Kidney (tissue), 14 donors: ENCODE measurements around the gene SIRT1. TPM values are rescaled to one million over a fixed set of nuclear protein-coding genes. Genes with fewer than 3 reads are reported as not detected.
"Not testable (repeated sequence)": the region's sequence is repeated elsewhere in the genome, so short reads cannot be mapped to it uniquely, and the experiment has no call there.

ENCODE experiments used
- DNase-seq, 5 donors: peaks; one replicate each; pipeline ENCODE4 v3.0.0-alpha.2; 2013 to 2020
- FAIRE-seq: peaks from 2 replicates; lab custom pipeline; 2012; peaks lifted over from hg19 to GRCh38; lab: Jason Lieb, UNC
- H3K27ac ChIP-seq, 2 donors: one replicate each; pipeline ENCODE4 v1.7.0; 2013; ENCODE audit warnings: low read depth in 2 of 2, low read length in 2 of 2, inconsistent platforms in 1 of 2
- H3K27me3 ChIP-seq: one replicate; pipeline ENCODE4 v1.7.1; 2013; ENCODE audit warnings: low read length, inconsistent platforms; ENCODE audit not compliant: control insufficient read depth, insufficient read depth
- H3K36me3 ChIP-seq, 3 donors: one replicate each; pipeline versions ENCODE4 v1.7.0 to v1.7.1; 2013; ENCODE audit warnings: low read length in 3 of 3, control low read depth in 1 of 3, inconsistent platforms in 1 of 3; ENCODE audit not compliant: insufficient read depth in 3 of 3, control insufficient read depth in 2 of 3
- H3K4me1 ChIP-seq, 3 donors: one replicate each; pipeline versions ENCODE4 v1.7.0 to v1.7.1; 2013; ENCODE audit warnings: low read length in 3 of 3, inconsistent platforms in 1 of 3, low read depth in 1 of 3; ENCODE audit not compliant: control insufficient read depth in 2 of 3, insufficient read depth in 2 of 3
- H3K4me3 ChIP-seq, 3 donors: one replicate each; pipeline versions ENCODE4 v1.7.0 to v1.8.1; 2013; ENCODE audit warnings: low read length in 3 of 3, control low read depth in 1 of 3, inconsistent platforms in 1 of 3
- H3K9ac ChIP-seq, 3 donors: one replicate each; pipeline versions ENCODE4 v1.7.0 to v1.7.1; 2013; ENCODE audit warnings: low read length in 3 of 3, control low read depth in 1 of 3, inconsistent platforms in 1 of 3
- H3K9me3 ChIP-seq, 3 donors: one replicate each; pipeline versions ENCODE4 v1.7.0 to v1.7.1; 2013; ENCODE audit warnings: low read length in 3 of 3, control low read depth in 1 of 3, inconsistent platforms in 1 of 3; ENCODE audit not compliant: control insufficient read depth in 2 of 3, insufficient read depth in 1 of 3
- intact Hi-C: fragments of 100-400 bp; cut with DNase I; formaldehyde crosslinking; loops from one replicate; pipeline ENCODE4 v1.11.1; 2022
- polyA plus RNA-seq: library from polyadenylated mRNA; stranded (reverse); fragments of 350-450 nt; fragmentation: Illumina TruSeq; extraction: RNeasy Lipid Tissue Mini Kit (QIAGEN cat#74804); gene quantifications from one replicate; pipeline ENCODE4 v1.2.3, GENCODE V29; 2014; ENCODE audit warnings: low read depth, low replicate concordance; ENCODE audit not compliant: insufficient read depth
- total RNA-seq: library from RNA; stranded (reverse); fragmentation: NEBNext Ultra II Directional; extraction: Animal tissue kit (Norgen Biotek cat#: 25700); gene quantifications from one replicate; pipeline ENCODE4 v1.2.1, GENCODE V29; 2021
- TF ChIP-seq, protein P1 (sequence below): IDR thresholded peaks from 3 replicates; pipeline ENCODE4 v1.5.1; 2012; ENCODE audit warnings: mild to moderate bottlenecking, moderate library complexity, borderline replicate concordance; ENCODE audit not compliant: insufficient read depth; ENCODE audit errors: extremely low read depth
- donor health status: control.
- donor health status: control.
- donor health status: control.
- donor health status: control.
- donor health status: control.
- donor health status: DM: yes; HTN: yes; CAD: no.
- donor health status: Normal renal cell carcinoma (clear cell type).

The SIRT1 gene
- total and polyA plus RNA-seq, 2 donors from 2014 or later: 5.0 to 24.8 TPM

DNA sequence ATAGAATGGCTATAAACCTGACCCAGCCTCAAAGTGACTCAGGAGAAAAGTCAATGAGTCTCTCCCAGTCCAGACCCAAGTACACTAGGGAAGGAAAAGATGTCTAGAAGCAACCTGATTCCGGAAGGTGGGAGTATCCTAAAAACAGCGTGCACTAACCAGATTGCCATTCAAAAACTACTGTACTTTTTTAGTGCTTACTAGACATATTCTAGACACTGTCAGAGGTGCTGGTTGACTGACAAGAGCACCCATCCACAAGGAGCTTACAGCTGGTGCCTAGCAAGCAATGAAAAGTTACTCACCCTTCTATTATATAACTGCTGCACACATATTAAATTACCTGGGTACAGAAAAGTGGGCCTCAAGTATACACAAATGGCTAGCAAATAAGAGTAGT lies 81.0 kb downstream of the SIRT1 start:
- intact Hi-C loops: no loop called here
- Histone ChIP-seq H3K27me3 (no peaks in the 10 kb centered on the region), H3K27ac (no peak overlapping the region), H3K9me3 (no peaks in the 10 kb centered on the region), H3K4me3 (no peak overlapping the region), H3K9ac (no peak overlapping the region), H3K36me3 (peaks cover 0 to 7% (median 5%) of the 10 kb centered on the region in 3 donors), H3K4me1 (no peaks in the 10 kb centered on the region)
- TF ChIP-seq, protein P1, sequence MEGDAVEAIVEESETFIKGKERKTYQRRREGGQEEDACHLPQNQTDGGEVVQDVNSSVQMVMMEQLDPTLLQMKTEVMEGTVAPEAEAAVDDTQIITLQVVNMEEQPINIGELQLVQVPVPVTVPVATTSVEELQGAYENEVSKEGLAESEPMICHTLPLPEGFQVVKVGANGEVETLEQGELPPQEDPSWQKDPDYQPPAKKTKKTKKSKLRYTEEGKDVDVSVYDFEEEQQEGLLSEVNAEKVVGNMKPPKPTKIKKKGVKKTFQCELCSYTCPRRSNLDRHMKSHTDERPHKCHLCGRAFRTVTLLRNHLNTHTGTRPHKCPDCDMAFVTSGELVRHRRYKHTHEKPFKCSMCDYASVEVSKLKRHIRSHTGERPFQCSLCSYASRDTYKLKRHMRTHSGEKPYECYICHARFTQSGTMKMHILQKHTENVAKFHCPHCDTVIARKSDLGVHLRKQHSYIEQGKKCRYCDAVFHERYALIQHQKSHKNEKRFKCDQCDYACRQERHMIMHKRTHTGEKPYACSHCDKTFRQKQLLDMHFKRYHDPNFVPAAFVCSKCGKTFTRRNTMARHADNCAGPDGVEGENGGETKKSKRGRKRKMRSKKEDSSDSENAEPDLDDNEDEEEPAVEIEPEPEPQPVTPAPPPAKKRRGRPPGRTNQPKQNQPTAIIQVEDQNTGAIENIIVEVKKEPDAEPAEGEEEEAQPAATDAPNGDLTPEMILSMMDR: no peak
- FAIRE-seq: no peak
- DNase-seq: no peak

DNA sequence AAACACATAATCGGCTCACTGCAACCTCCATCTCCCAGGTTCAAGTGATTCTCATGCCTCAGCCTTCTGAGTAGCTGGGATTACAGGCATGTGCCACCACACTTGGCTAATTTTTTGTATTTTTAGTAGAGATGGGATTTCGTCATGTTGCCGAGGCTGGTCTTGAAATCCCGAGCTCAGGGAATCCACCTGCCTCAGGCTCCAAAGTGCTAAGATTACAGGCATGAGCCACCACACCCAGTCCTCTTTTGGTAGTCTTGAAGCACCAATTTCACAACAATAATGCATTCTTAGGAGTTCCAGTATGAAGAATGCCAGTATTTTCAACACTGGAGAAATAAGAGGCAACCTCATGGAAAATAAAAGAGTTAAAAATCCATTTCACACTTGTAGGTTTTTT lies 81.6 kb downstream of the SIRT1 start:
- intact Hi-C loops, H3K9me3 ChIP-seq, FAIRE-seq, H3K4me3 ChIP-seq, H3K4me1 ChIP-seq, H3K36me3 ChIP-seq, H3K27ac ChIP-seq, DNase-seq, H3K27me3 ChIP-seq, H3K9ac ChIP-seq: not testable (repeated sequence)

Other genes with a start within 250 kb of the SIRT1 start
- 0.72 TPM for gene CTNNA3, start 188.5 kb upstream of the SIRT1 start, total RNA-seq
- 0.45 TPM for gene CTNNA3, start 188.5 kb upstream of the SIRT1 start, polyA plus RNA-seq
- 2.5 TPM for gene DNAJC12, start 46.5 kb upstream of the SIRT1 start, total RNA-seq
- 33.9 TPM for gene DNAJC12, start 46.5 kb upstream of the SIRT1 start, polyA plus RNA-seq
- gene HERC4, start 190.6 kb downstream of the SIRT1 start, total RNA-seq: 47.1 TPM
- 13.3 TPM for gene HERC4, start 190.6 kb downstream of the SIRT1 start, polyA plus RNA-seq
- 0.06 TPM for gene MYPN, start 224.8 kb downstream of the SIRT1 start, total RNA-seq
- gene MYPN, start 224.8 kb downstream of the SIRT1 start, polyA plus RNA-seq: not detected